PC-3 (cell line): ENCODE measurements around the gene OSBPL6. TPM values are rescaled to one million over a fixed set of nuclear protein-coding genes. Genes with fewer than 3 reads are reported as not detected.

Experiments
- ATAC-seq: fragments of 200-7000 bp; cut with Tn5 transposase; 2 replicates; pipeline ENCODE4 v1.9.1; 2020; ENCODE audit warnings: mild to moderate bottlenecking, moderate library complexity
- BruUV-seq: library from RNA; stranded (reverse); fragments of 400-500 nt; replicated peaks from 2 replicates; lab custom pipeline; 2021; lab: Mats Ljungman, UMichigan
- CTCF ChIA-PET: fragments of 300-600 bp; sonication (Branson Sonifier 250); formaldehyde crosslinking; loops from one replicate; lab custom pipeline; 2022; ENCODE audit warnings: antibody characterized with exemption; lab: Charles Lee
- POLR2A ChIA-PET: fragments of 300-600 bp; sonication (Branson Sonifier 250); formaldehyde crosslinking; loops from one replicate; lab custom pipeline; 2022; ENCODE audit warnings: antibody characterized with exemption; ENCODE audit not compliant: unreplicated experiment; lab: Charles Lee
- DNase-seq: peaks from one replicate; pipeline ENCODE4 v3.0.0-alpha.2; 2015
- H2AFZ ChIP-seq: fragments of 300-600 bp; sonication (generic); 2 replicates; pipeline ENCODE4 v1.6.0; 2016; ENCODE audit warnings: antibody characterized with exemption, low read length
- H3F3A ChIP-seq: fragments of 300-600 bp; sonication (generic); one replicate; pipeline ENCODE4 v1.6.0; 2017; ENCODE audit warnings: antibody characterized with exemption, low read length, control low read depth, mild to moderate bottlenecking; ENCODE audit not compliant: unreplicated experiment
- H3K27ac ChIP-seq: fragments of 300-600 bp; sonication (generic); 2 replicates; pipeline ENCODE4 v1.5.1; 2016; ENCODE audit warnings: mild to moderate bottlenecking, low read length
- H3K27me3 ChIP-seq: fragments of 300-600 bp; sonication (generic); 2 replicates; pipeline ENCODE4 v1.6.1; 2016; ENCODE audit warnings: low read length, mixed read lengths
- H3K36me3 ChIP-seq: fragments of 300-600 bp; sonication (generic); 2 replicates; pipeline ENCODE4 v1.6.1; 2016; ENCODE audit warnings: low read depth, mixed run types, low read length, mixed read lengths
- H3K4me1 ChIP-seq: fragments of 300-600 bp; sonication (generic); 2 replicates; pipeline ENCODE4 v1.5.1; 2016; ENCODE audit warnings: low read length; ENCODE audit not compliant: insufficient read depth
- H3K4me2 ChIP-seq: fragments of 300-600 bp; sonication (generic); 2 replicates; pipeline ENCODE4 v1.6.0; 2016; ENCODE audit warnings: low read length
- H3K4me3 ChIP-seq: fragments of 300-600 bp; sonication (generic); 2 replicates; pipeline ENCODE4 v1.5.1; 2016; ENCODE audit warnings: mild to moderate bottlenecking, low read length, mixed read lengths
- H3K79me2 ChIP-seq: fragments of 300-600 bp; sonication (generic); 2 replicates; pipeline ENCODE4 v1.6.1; 2017; ENCODE audit warnings: low read length, mixed read lengths
- H3K9ac ChIP-seq: fragments of 300-600 bp; sonication (generic); 2 replicates; pipeline ENCODE4 v1.6.0; 2016; ENCODE audit warnings: mild to moderate bottlenecking, low read length
- H3K9me2 ChIP-seq: fragments of 300-600 bp; sonication (generic); replicated peaks from 2 replicates; pipeline ENCODE4 v1.6.1; 2016; ENCODE audit warnings: mixed run types, low read length, mixed read lengths
- H3K9me3 ChIP-seq: fragments of 300-600 bp; sonication (generic); 2 replicates; pipeline ENCODE4 v1.6.1; 2016; ENCODE audit warnings: low read length, mixed read lengths
- H4K20me1 ChIP-seq: fragments of 300-600 bp; sonication (generic); 2 replicates; pipeline ENCODE4 v1.6.1; 2016; ENCODE audit warnings: low read length, mixed read lengths
- CTCF ChIP-seq: fragments of 300-600 bp; sonication (generic); conservative IDR thresholded peaks from 2 replicates; pipeline ENCODE4 v1.5.1; 2017; ENCODE audit warnings: antibody characterized with exemption, low read depth, mild to moderate bottlenecking, low read length
- EZH2 ChIP-seq: fragments of 300-600 bp; sonication (generic); IDR thresholded peaks from one replicate; pipeline ENCODE4 v1.6.1; 2017; ENCODE audit warnings: antibody characterized with exemption, mild to moderate bottlenecking, low read length; ENCODE audit not compliant: unreplicated experiment
- EZH2phosphoT487 ChIP-seq: fragments of 300-600 bp; sonication (generic); IDR thresholded peaks from 2 replicates; pipeline ENCODE4 v1.6.1; 2018; ENCODE audit warnings: mild to moderate bottlenecking, antibody characterized with exemption, low read length, borderline replicate concordance
- intact Hi-C: fragments of 100-400 bp; cut with micrococcal nuclease; formaldehyde crosslinking; loops from 2 replicates; pipeline ENCODE4 v1.9.0; 2023
- total RNA-seq: library from RNA; depleted of rRNA; stranded (reverse); fragments of >200 nt; gene quantifications from 2 replicates; pipeline ENCODE4 v1.2.3, GENCODE V29; 2014

Gene OSBPL6
- total RNA-seq, 1 experiment from 2014 or later = 4.0 TPM

GRCh38 chr2:178213991-178214390 lies 19.7 kb downstream of the OSBPL6 start:
- intact Hi-C loops = no loop called here
- Histone ChIP-seq H3K9me3 (no peaks in the 10 kb centered on the region), H3F3A (no peaks in the 10 kb centered on the region), H3K4me1 (no peaks in the 10 kb centered on the region), H3K4me2 (no peak overlapping the region), H3K36me3 (no peaks in the 10 kb centered on the region), H4K20me1 (no peaks in the 10 kb centered on the region), H3K9me2 (no peaks in the 10 kb centered on the region), H3K9ac (no peak overlapping the region), H3K27me3 (no peaks in the 10 kb centered on the region), H3K4me3 (no peak overlapping the region), H3K79me2 (no peaks in the 10 kb centered on the region), H3K27ac (no peak overlapping the region), H2AFZ (no peak overlapping the region)
- TF ChIP-seq CTCF (no peak), EZH2 (no peak), EZH2phosphoT487 (no peak)
- BruUV-seq = no TSS peak
- CTCF ChIA-PET = interaction anchor here (0.6 kb wide), 1 partner anchor 91 kb away, joined by 3 read pairs; no protein-coding TSS in a partner anchor
- no peak for ATAC-seq
- DNase-seq = no peak
- POLR2A ChIA-PET = no interaction called here

DNA sequence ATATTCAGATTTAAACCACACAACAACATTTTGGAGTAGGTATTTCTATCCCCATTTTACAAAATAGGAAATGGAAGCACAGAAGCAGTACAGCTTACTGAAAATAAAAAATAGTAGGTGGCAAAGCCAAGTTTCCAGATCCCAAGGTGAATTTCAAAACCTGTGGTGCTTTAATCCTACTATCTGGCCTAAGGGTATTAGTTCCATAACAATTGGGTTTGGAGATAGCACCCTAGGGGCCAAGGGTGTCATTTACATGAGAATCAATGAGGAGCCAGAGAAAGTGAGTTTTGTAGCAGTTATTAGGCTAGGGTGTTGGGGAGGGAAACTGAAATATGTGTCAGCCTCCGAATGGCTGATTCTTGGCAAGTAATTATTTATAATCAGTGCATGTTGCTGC lies 24.9 kb downstream of the OSBPL6 start:
- no peak overlapping the region for H3K4me3 ChIP-seq
- H3K4me2 ChIP-seq = no peak overlapping the region
- H3K9me3 ChIP-seq = no peaks in the 10 kb centered on the region
- no peaks in the 10 kb centered on the region for H3F3A ChIP-seq
- H3K27me3 ChIP-seq = no peaks in the 10 kb centered on the region
- ATAC-seq (no peak), DNase-seq (no peak)
- no peaks in the 10 kb centered on the region for H3K4me1 ChIP-seq
- BruUV-seq = no TSS peak
- no peak for TF ChIP-seq CTCF
- TF ChIP-seq EZH2phosphoT487 = no peak
- no peak for TF ChIP-seq EZH2
- H2AFZ ChIP-seq = no peak overlapping the region
- H4K20me1 ChIP-seq = no peaks in the 10 kb centered on the region
- intact Hi-C loops = no loop called here
- no peak overlapping the region for H3K27ac ChIP-seq
- ChIA-PET CTCF (interaction anchor here (0.6 kb wide), 1 partner anchor 10 kb away, joined by 10 read pairs; no protein-coding TSS in a partner anchor), POLR2A (interaction anchor here (0.6 kb wide), 1 partner anchor 61 kb away, joined by 3 read pairs; no protein-coding TSS in a partner anchor)
- H3K9me2 ChIP-seq = no peaks in the 10 kb centered on the region
- no peaks in the 10 kb centered on the region for H3K36me3 ChIP-seq
- no peak overlapping the region for H3K9ac ChIP-seq
- no peaks in the 10 kb centered on the region for H3K79me2 ChIP-seq

DNA sequence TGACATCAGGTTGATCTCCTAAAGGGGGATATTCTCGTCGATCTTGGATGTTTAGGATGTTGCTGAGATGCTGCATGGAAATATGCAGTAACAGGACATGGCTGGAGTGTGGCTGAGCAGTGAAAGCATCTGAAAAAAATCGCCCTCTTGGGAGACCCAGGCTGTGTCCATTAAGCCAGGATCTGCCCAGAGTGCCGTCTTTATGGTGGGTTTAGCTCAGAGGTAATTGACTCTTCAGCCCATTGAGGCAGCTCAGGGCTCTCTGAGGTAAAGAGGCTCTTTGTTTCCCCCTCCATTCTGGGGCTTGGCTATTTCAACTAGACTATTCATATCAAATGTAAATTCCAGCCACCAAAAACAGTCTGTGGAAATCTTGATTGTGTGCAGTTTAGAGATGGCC lies 26.5 kb downstream of the OSBPL6 start:
- H3K27ac ChIP-seq = no peak overlapping the region
- no peaks in the 10 kb centered on the region for H3K9me3 ChIP-seq
- no peak overlapping the region for H3K4me2 ChIP-seq
- intact Hi-C loops = no loop called here
- CTCF ChIA-PET = no interaction called here
- no peak overlapping the region for H2AFZ ChIP-seq
- H3K27me3 ChIP-seq = no peaks in the 10 kb centered on the region
- H3K4me1 ChIP-seq = no peaks in the 10 kb centered on the region
- no TSS peak for BruUV-seq
- no peak overlapping the region for H3K4me3 ChIP-seq
- no peaks in the 10 kb centered on the region for H3F3A ChIP-seq
- no peaks in the 10 kb centered on the region for H3K79me2 ChIP-seq
- POLR2A ChIA-PET = no interaction called here
- ATAC-seq (no peak), DNase-seq (no peak)
- H3K9ac ChIP-seq = no peak overlapping the region
- no peaks in the 10 kb centered on the region for H3K9me2 ChIP-seq
- H3K36me3 ChIP-seq = no peaks in the 10 kb centered on the region
- no peaks in the 10 kb centered on the region for H4K20me1 ChIP-seq
- TF ChIP-seq EZH2 (no peak), CTCF (no peak)
